Measurements from ENCODE around the gene C1orf174.
A peak's percentile ranks its signal among the peaks of the same experiment; 100 is the strongest.

C1orf174 gene

DNA sequence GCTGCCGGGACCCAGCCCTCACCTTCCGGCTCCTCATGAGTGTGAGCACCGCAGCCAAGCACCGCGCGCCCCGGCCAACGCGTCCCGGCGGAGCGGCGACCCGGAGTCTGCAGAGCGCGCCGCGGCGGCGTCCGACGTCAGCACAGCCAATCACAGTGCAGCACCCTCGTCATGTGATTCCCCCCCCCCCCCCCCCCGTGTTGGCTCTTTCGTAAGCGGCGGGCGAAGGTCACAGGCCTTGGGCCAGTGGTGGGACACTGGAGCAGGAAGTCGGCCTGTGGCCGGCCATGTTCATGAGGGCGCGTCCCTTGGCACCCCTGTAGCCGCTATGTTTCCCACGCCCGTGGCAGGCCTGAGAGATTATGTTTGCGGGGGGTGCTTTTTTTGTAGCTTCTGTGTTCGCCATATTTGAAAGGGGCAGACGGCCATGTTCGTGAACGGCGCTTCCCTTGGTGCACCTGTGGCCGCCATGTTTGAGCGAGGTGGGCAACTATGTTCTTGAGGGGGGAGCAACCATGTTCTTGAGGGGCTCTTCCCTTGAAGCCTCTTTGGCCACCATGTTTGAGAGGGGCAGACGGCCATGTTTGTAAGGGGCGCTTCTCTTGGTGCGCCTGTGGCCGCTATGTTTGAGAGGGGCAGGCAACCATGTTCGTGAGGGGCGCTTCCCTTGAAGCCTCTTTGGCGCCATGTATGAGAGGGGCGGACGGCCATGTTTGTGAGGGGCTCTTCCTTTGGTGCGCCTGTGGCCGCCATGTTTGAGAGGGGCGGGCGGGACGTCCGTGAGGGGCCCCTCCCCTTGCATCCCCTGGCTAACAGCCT is at the start of gene C1orf174:
TSS of gene C1orf174 (minus strand) at position 123 of the 819 bp plus-strand sequence. CDS start at position 37, 86 bp downstream.
- peak; percentile 97 for DNase-seq

- peak; percentile 55 for DNase-seq
Measured at GRCh38 chr1:3948344-3948743, 48.3 kb upstream of the C1orf174 start.

DNA sequence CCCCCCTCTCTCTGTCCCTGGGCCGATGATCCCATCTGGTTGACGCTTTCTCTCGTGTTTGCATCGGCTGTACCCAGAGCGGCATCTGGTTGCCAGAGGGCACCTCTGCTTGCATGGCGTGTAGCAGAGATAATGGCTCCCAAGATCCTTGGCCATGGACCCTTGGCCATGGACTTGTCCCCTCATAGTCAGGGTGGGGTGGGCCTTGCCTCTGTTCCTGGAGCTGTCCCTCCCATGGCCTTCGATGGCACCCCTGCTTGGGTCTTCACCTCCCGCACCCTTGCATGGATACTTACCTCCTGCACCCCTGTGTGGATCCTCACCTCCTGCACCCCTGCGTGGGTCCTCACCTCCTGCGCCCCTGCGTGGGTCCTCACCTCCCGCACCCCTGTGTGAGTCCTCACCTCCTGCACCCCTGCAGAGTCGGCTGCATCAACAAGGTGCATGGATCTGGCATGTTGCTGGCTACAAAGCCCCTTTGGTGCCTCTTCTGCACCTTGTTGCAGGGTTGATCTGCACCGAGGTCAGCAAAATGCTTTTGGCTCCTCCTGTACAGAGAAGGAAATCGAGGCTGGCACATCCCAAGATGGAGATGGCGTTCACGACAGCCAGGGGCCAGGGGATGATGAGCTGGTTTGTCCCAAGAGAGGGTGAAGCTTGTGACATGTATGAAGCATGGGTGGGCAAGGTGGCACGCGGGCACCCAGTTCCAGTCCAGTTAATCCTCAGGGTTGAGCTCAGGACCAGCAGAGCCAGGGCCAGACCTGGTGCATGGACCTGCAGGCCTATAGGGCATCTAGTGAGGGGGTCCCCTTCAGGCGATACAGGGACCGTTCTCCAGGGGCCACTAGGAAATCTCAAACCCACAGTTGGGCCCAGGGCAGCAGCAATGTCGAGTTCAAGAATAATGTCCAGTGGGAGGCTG is 46.1 kb upstream of the C1orf174 start:
- no peak for DNase-seq

DNA sequence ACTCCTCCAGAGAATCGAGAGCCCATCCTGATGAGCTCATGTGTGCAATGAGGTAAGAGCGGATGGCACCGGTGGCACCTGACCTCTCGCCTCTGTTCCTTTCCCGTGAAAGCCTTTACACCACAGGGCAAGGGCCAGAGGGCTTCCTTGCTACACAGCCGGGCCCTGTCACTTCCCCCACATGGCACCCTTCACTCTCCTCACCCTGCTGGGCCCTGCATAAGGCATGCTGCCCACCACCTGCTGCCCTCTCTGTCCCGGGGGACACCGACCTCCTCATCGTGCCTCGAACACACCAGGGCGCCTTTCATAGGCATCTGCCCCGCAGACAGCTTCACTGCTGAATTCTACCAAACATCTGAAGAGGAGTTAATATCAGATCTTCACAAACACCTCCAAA is 45.1 kb upstream of the C1orf174 start:
- no peak for DNase-seq

- peak; percentile 48 for DNase-seq
Measured at GRCh38 chr1:3944578-3945125, 44.6 kb upstream of the C1orf174 start.

DNA sequence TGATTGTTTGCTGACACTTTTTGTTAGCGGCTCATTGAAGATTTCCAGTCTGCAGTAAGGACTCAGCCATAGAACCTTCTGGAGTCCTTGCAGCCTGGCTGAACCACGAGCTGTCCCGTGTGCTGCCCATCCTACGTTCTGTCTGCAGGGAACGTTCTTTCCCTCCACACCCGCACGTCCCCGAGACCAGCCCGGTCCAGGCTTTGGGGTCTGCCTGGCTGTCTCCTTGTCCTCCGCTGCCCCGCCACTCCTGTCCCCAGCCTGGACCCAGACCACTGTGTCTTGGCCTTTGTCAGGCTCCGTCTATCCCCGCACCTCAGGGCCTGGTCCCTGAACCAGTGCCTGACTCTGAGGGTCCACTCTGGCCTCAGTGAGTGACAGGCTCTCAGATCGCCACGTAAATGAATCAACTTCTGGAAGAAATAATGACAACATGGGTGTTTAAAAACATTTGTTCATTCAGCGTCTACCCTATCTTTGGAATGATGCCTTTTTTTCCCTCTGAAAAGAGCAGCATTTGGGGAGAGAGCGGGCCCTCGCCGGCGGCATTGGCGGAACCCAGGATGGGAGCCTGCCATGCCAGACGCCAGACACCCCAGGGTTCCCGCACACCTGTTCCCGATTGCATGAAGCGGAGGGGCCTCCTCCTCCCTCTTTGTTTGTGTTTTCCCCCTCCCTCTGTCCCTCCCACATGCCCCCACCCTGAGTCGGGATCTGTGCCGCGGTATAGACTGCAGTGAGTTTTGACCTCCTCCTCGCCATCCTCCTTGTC is 43.9 kb upstream of the C1orf174 start:
- DNase-seq, result peak; percentile 89

GRCh38 chr1:3943123-3943431 is 43.0 kb upstream of the C1orf174 start:
- DNase-seq, result no peak

- peak; percentile 95 for DNase-seq
Measured at GRCh38 chr1:3942416-3943122, 42.5 kb upstream of the C1orf174 start.

- peak; percentile 57 for DNase-seq
Measured at GRCh38 chr1:3940754-3941345, 40.8 kb upstream of the C1orf174 start.

DNA sequence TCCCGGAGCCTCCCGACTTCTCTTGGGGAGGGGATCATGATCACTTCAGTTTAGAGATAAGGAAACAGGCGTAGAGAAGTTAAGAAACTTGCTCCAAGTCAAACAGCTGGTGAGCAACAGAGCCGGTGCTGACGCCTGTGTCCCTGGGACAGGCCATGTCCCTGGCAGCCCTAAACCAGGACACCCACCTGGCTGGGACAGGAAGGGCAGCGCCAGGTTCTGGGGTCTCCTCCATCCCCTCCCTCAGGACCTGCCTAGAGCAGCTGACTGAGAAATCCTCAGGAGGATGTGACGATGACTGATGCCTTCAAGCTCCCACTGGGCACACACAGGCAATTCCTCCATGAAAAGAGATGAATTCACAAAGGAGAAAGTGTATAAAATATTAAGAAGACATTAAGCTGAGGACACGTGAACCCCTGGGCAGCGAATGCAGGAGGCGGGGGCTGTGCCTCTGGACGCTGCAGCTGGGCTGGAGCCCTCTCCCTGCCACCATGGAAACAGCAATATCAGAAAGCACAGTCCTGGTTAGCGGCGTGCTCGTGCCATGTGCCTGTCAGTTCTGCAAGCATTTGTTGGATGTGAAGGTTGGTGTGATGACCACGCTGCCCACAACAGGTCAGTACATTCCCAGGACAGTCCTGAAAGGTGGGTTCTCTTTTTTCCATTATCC is 40.1 kb upstream of the C1orf174 start:
- peak; percentile 58 for DNase-seq

DNA sequence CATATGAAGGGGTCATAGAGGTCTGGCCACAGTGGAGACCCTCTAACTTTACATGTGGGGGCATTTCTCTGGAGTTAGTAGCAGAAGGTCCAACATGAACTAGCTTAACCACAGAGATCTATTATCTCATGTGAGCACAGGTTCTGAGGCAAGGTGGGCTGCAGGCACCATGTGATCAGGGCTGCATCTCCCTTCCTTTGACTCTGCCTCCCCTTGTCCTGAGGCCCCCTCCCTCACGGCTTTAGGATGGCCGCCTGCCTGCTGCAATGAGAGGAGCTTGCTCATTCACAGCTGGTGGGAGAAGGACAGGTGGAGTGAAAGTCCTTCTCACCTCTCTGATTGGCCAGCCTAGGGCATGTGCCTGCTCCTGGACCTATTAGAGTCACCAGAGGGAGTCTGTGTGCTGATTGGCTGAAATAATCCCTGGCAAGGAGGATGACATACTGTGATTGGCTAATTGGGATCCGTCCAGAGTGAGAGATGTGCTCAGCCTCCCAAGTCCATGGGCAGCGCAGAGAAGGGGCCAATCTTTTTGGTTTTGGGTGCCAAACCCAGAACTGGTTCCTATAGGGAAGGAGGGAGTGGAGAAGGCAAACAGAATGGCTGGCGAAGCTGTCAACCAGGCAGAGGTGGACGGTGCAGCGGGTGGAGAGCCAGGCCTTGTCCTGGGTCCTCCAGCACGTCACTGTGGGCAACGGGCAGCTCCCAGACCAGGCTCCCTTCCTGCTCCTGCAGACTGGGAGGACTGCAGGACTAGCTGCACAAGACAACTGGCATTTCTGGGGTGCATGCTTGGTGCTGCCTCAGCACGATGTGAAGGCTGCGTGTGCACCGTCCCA is 39.4 kb upstream of the C1orf174 start:
- DNase-seq, result peak; percentile 11

DNA sequence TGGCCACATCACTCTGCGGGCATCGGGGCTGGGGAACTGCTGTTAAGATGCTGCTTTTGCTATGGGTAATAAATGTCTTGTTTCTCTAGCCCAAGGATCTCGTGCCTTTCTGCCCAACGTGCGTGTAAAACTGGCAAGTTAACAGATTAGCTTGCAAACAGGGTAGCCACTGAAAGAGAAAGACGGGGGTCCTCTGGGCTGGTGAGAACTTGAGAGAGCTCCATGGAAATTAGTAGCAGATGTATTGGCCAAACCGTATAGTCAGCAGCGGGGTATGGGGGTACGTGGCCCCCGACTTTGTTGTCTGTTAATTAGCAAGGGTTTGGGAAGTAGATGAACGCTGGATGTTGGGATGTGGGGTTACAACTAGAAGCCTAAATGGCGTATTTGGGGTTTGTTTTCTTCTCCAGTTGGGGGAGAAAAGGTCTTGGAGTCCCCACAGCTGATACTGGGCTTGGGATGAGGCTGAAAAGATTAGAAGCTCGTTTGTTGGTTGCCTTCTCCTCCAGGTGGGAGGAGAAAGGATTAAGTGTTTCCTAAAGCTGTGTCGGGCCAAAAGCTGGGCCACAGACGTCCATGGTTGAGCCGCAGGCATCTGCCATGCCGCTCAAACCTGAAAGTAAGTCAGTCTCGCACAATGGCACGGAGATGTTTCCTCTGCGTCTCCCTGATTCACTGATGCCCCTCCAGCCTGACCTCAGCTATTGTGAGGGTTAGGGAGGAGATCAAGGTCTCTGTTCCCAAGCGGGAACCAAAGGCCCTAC is 32.3 kb upstream of the C1orf174 start:
- DNase-seq, result no peak

GRCh38 chr1:3931007-3931912 is 31.2 kb upstream of the C1orf174 start:
- no peak for DNase-seq

DNA sequence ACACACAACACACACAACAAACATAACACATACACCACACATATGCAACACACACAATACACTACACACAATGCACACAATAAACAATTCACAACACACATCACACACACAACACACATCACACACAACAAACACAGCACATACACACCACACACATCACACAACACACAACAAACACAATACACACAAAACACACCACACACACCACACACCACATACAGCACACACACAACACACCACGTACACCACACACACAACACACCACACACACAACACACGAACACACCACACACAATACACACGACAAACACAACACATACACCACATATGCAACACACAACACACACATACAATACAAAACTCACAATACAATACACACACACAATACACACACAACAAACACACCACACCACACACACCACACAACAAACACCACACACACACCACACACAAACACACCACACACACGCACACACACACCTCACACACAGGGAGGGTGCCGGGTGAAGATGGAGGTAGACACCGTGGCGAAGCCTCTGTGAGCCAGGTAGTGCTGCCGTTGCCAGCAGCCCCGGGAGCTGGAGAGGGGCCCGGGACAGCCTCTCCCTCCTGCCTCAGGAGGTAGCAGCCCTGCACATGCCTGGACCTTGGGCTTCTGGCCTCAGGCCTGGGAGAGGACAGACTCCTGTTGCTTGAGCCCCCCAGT is 30.4 kb upstream of the C1orf174 start:
- peak; percentile 48 for DNase-seq

GRCh38 chr1:3929126-3929525 is 29.1 kb upstream of the C1orf174 start:
- no peak for DNase-seq

DNA sequence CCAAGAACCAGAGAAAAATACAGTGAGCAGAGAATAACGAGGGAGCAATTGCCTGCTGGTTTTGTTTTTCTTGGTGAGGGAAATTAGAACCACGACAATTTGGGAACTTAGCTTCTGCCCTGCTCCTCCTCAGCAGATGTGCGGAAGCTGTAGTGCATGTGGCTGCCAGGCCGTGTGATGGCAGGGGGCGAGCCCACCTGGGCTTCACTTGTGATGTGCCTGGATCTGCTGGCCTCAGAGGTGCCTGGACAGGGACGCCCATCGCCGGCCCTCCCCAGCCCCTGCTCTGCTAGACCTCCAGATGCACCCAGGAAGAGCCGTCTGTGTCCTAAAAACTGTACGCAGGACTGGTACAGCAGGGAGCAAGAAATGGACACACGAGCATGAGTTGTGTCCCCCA is 28.5 kb upstream of the C1orf174 start:
- DNase-seq, result peak; percentile 63

DNA sequence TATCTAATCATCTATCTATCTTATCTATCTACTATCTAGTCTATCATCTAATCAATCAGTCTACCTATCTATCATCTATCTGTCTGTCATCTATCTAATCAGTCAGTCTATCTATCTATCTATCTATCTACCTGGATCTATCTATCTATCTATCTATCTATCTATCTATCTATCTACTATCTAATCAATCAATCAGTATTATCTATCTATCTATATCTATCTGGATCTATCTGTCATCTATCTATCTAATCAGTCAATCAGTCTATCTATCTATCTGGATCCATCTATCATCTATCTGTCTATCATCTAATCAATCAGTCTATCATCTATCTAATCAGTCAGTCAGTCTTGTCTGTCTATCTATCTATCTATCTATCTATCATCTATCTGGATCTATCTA is 26.9 kb upstream of the C1orf174 start:
- DNase-seq, result no peak

- no peak for DNase-seq
Measured at GRCh38 chr1:3925762-3926161, 25.7 kb upstream of the C1orf174 start.

Data from NCI-H69 (cell line).